Measurements from ENCODE around the gene HPCA. TPM values are rescaled to one million over a fixed set of nuclear protein-coding genes. Genes with fewer than 3 reads are reported as not detected.

The HPCA gene
- not detected for total RNA-seq

GRCh38 chr1:32886004-32886827, at the start of gene HPCA:
TSS of gene HPCA (plus strand) at chr1:32886491. CDS start at chr1:32888899, 2,408 bp downstream.
- no peak for DNase-seq

- no peak for DNase-seq
Observed at GRCh38 chr1:32848354-32849063, 37.8 kb upstream of the HPCA start.

GRCh38 chr1:32855861-32856617, 30.3 kb upstream of the HPCA start:
- no peak for DNase-seq

- no peak for DNase-seq
Observed at GRCh38 chr1:32858136-32858535, 28.2 kb upstream of the HPCA start.

GRCh38 chr1:32858791-32859190, 27.5 kb upstream of the HPCA start:
- DNase-seq: no peak

GRCh38 chr1:32859915-32860314, 26.4 kb upstream of the HPCA start:
- DNase-seq: no peak

GRCh38 chr1:32860566-32860965, 25.7 kb upstream of the HPCA start:
- DNase-seq: no peak

GRCh38 chr1:32861904-32862695, 24.2 kb upstream of the HPCA start:
- DNase-seq: no peak

GRCh38 chr1:32863218-32863880, 22.9 kb upstream of the HPCA start:
- DNase-seq: no peak

GRCh38 chr1:32863881-32864245, 22.4 kb upstream of the HPCA start:
- no peak for DNase-seq

GRCh38 chr1:32864375-32865019, 21.8 kb upstream of the HPCA start:
- DNase-seq: no peak

GRCh38 chr1:32865639-32866405, 20.5 kb upstream of the HPCA start:
- DNase-seq: no peak

- no peak for DNase-seq
Observed at GRCh38 chr1:32867151-32867550, 19.1 kb upstream of the HPCA start.

GRCh38 chr1:32867671-32868070, 18.6 kb upstream of the HPCA start:
- no peak for DNase-seq

- no peak for DNase-seq
Observed at GRCh38 chr1:32868085-32868484, 18.2 kb upstream of the HPCA start.

- no peak for DNase-seq
Observed at GRCh38 chr1:32868806-32869455, 17.4 kb upstream of the HPCA start.

GRCh38 chr1:32869923-32870614, 16.2 kb upstream of the HPCA start:
- no peak for DNase-seq

- no peak for DNase-seq
Observed at GRCh38 chr1:32870615-32871363, 15.5 kb upstream of the HPCA start, which contains the start of gene FNDC5. TSS of gene FNDC5 (minus strand) at chr1:32870912.

Data from skin of body (tissue), 2 donors.